ENCODE results near the gene AKR1B1.

The AKR1B1 gene

DNA sequence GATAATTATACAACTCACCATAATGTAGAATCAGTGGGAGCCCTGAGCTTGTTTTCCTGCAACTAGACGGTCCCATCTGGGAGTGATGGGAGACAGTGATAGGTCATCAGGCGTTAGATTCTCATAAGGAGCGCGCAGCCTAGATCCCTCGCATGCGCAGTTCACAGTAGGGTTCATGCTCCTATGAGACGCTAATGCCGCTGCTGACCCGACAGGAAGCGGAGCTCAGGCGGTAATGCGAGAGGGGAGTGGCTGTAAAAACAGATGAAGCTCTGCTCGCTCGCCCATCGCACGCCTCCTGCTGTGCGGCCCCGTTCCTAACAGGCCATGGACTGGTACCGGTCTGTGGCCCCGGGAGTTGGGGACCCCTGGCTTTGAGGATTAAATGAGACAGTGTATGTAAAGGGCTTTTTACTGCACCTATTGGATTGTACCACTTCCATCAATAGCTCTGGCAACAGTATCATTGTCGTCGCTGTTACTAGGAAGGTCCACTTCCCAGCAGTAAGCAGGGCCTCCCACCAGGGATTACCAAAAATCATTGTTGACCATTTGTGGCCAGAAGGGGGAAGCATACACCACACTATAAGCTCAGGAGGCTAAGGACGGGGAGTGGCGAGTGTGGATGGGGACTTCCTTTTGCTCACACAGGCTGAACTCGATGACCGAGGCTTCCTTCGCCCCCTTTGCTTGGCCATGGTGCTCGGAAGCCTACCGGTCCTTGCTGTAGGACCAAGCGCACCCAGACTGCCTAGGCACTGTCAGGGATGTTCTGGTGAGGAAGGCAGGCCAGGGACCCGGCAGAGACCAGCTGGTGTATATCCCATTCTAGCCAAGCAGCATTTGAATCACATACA lies 26.4 kb downstream of the AKR1B1 start (continued):
- TF ChIP-seq YY2 (tag by site-specific recombination; IDR thresholded peaks at IDR 0.05), result no peak
- no peak for TF ChIP-seq ZNF561 (tag by site-specific recombination; IDR thresholded peaks at IDR 0.05; ENCODE audit: borderline replicate concordance)
- no peak for TF ChIP-seq HOXC10 (CRISPR knock-in tag; IDR thresholded peaks at IDR 0.05)
- no peak for TF ChIP-seq ZNF221 (tag by site-specific recombination; IDR thresholded peaks at IDR 0.05; ENCODE audit: borderline replicate concordance)
- TF ChIP-seq ZNF214 (tag by site-specific recombination; IDR thresholded peaks at IDR 0.05; ENCODE audit: borderline replicate concordance), result no peak
- TF ChIP-seq, protein P1, sequence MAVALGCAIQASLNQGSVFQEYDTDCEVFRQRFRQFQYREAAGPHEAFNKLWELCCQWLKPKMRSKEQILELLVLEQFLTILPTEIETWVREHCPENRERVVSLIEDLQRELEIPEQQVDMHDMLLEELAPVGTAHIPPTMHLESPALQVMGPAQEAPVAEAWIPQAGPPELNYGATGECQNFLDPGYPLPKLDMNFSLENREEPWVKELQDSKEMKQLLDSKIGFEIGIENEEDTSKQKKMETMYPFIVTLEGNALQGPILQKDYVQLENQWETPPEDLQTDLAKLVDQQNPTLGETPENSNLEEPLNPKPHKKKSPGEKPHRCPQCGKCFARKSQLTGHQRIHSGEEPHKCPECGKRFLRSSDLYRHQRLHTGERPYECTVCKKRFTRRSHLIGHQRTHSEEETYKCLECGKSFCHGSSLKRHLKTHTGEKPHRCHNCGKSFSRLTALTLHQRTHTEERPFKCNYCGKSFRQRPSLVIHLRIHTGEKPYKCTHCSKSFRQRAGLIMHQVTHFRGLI (tag by site-specific recombination; IDR thresholded peaks at IDR 0.05), result no peak
- 0 out of 2 replicates have a peak, but pooled peaks have one; percentile 51 for TF ChIP-seq WT1 (tag by site-specific recombination; IDR thresholded peaks at IDR 0.05)
- TF ChIP-seq ZNF837 (tag by site-specific recombination; IDR thresholded peaks at IDR 0.05), result no peak
- no peak for TF ChIP-seq ZNF169 (tag by site-specific recombination; IDR thresholded peaks at IDR 0.05)
- TF ChIP-seq SCRT2 (tag by site-specific recombination; IDR thresholded peaks at IDR 0.05), result no peak
- 0 out of 2 replicates have a peak, but pooled peaks have one; percentile 27 for TF ChIP-seq ZBTB48 (tag by site-specific recombination; IDR thresholded peaks at IDR 0.05)
- peak; percentile 24; the same call in 1 of the 2 replicates for TF ChIP-seq ZNF394 (tag by site-specific recombination; IDR thresholded peaks at IDR 0.05; ENCODE audit: borderline replicate concordance)
- TF ChIP-seq, protein P2, sequence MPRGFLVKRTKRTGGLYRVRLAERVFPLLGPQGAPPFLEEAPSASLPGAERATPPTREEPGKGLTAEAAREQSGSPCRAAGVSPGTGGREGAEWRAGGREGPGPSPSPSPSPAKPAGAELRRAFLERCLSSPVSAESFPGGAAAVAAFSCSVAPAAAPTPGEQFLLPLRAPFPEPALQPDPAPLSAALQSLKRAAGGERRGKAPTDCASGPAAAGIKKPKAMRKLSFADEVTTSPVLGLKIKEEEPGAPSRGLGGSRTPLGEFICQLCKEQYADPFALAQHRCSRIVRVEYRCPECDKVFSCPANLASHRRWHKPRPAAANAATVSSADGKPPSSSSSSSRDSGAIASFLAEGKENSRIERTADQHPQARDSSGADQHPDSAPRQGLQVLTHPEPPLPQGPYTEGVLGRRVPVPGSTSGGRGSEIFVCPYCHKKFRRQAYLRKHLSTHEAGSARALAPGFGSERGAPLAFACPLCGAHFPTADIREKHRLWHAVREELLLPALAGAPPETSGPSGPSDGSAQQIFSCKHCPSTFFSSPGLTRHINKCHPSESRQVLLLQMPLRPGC (tag by site-specific recombination; IDR thresholded peaks at IDR 0.05), result no peak
- TF ChIP-seq ZNF335 (tag by site-specific recombination; conservative IDR thresholded peaks at IDR 0.05), result peak; percentile 87
- TF ChIP-seq ZNF664 (tag by site-specific recombination; IDR thresholded peaks at IDR 0.05), result no peak
- TF ChIP-seq GLIS1 (tag by site-specific recombination; IDR thresholded peaks at IDR 0.05), result peak; percentile 49; the same call in 1 of the 2 replicates
- TF ChIP-seq KLF1 (tag by site-specific recombination; IDR thresholded peaks at IDR 0.05), result peak; percentile 69
- TF ChIP-seq, protein P3, sequence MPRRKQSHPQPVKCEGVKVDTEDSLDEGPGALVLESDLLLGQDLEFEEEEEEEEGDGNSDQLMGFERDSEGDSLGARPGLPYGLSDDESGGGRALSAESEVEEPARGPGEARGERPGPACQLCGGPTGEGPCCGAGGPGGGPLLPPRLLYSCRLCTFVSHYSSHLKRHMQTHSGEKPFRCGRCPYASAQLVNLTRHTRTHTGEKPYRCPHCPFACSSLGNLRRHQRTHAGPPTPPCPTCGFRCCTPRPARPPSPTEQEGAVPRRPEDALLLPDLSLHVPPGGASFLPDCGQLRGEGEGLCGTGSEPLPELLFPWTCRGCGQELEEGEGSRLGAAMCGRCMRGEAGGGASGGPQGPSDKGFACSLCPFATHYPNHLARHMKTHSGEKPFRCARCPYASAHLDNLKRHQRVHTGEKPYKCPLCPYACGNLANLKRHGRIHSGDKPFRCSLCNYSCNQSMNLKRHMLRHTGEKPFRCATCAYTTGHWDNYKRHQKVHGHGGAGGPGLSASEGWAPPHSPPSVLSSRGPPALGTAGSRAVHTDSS (tag by site-specific recombination; IDR thresholded peaks at IDR 0.05), result no peak
- TF ChIP-seq ZIC2 (tag by site-specific recombination; IDR thresholded peaks at IDR 0.05), result peak; percentile 73
- no peak for TF ChIP-seq ZBTB1 (tag by site-specific recombination; IDR thresholded peaks at IDR 0.05)
- TF ChIP-seq, protein P4, sequence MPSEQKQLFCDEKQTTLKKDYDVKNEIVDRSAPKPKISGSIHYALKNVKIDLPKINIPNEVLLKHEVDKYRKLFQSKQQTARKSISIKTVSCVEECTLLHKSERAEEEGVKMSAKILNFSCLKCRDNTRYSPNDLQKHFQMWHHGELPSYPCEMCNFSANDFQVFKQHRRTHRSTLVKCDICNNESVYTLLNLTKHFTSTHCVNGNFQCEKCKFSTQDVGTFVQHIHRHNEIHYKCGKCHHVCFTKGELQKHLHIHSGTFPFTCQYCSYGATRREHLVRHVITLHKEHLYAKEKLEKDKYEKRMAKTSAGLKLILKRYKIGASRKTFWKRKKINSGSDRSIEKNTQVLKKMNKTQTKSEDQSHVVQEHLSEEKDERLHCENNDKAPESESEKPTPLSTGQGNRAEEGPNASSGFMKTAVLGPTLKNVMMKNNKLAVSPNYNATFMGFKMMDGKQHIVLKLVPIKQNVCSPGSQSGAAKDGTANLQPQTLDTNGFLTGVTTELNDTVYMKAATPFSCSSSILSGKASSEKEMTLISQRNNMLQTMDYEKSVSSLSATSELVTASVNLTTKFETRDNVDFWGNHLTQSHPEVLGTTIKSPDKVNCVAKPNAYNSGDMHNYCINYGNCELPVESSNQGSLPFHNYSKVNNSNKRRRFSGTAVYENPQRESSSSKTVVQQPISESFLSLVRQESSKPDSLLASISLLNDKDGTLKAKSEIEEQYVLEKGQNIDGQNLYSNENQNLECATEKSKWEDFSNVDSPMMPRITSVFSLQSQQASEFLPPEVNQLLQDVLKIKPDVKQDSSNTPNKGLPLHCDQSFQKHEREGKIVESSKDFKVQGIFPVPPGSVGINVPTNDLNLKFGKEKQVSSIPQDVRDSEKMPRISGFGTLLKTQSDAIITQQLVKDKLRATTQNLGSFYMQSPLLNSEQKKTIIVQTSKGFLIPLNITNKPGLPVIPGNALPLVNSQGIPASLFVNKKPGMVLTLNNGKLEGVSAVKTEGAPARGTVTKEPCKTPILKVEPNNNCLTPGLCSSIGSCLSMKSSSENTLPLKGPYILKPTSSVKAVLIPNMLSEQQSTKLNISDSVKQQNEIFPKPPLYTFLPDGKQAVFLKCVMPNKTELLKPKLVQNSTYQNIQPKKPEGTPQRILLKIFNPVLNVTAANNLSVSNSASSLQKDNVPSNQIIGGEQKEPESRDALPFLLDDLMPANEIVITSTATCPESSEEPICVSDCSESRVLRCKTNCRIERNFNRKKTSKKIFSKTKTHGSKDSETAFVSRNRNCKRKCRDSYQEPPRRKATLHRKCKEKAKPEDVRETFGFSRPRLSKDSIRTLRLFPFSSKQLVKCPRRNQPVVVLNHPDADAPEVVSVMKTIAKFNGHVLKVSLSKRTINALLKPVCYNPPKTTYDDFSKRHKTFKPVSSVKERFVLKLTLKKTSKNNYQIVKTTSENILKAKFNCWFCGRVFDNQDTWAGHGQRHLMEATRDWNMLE (tag by site-specific recombination; conservative IDR thresholded peaks at IDR 0.05; ENCODE audit: low read depth), result no peak; the same call in 1 of the 2 replicates
- TF ChIP-seq ZNF24 (tag by site-specific recombination; IDR thresholded peaks at IDR 0.05), result peak; percentile 59
- TF ChIP-seq ZNF366 (tag by site-specific recombination; conservative IDR thresholded peaks at IDR 0.05), result no peak
- no peak for TF ChIP-seq ZNF37A (tag by site-specific recombination; IDR thresholded peaks at IDR 0.05)
- TF ChIP-seq, protein P5, sequence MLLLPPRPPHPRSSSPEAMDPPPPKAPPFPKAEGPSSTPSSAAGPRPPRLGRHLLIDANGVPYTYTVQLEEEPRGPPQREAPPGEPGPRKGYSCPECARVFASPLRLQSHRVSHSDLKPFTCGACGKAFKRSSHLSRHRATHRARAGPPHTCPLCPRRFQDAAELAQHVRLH (tag by site-specific recombination; IDR thresholded peaks at IDR 0.05), result 0 out of 2 replicates have a peak, but pooled peaks have one; percentile 12
- no peak for TF ChIP-seq ZNF791 (tag by site-specific recombination; IDR thresholded peaks at IDR 0.05)
- TF ChIP-seq, protein P6, sequence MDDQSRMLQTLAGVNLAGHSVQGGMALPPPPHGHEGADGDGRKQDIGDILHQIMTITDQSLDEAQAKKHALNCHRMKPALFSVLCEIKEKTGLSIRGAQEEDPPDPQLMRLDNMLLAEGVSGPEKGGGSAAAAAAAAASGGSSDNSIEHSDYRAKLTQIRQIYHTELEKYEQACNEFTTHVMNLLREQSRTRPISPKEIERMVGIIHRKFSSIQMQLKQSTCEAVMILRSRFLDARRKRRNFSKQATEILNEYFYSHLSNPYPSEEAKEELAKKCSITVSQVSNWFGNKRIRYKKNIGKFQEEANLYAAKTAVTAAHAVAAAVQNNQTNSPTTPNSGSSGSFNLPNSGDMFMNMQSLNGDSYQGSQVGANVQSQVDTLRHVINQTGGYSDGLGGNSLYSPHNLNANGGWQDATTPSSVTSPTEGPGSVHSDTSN (CRISPR knock-in tag; IDR thresholded peaks at IDR 0.05), result no peak
- TF ChIP-seq ZNF670 (tag by site-specific recombination; IDR thresholded peaks at IDR 0.05; ENCODE audit: low read depth), result no peak
- TF ChIP-seq ZBTB7A (tag by site-specific recombination; IDR thresholded peaks at IDR 0.05; ENCODE audit: low read depth), result no peak
